Liver (tissue), 9 donors: ENCODE results near the gene KRTAP5-6. TPM values are rescaled to one million over a fixed set of nuclear protein-coding genes. Genes with fewer than 3 reads are reported as not detected.
A peak's percentile ranks its signal among the peaks of the same experiment; 100 is the strongest.

Source experiments
- DNase-seq: peaks from one replicate; pipeline ENCODE4 v3.0.0-alpha.2; 2017; ENCODE audit warnings: low spot score
- H3K27ac ChIP-seq, 2 donors: one replicate each; pipeline ENCODE4 v1.7.0; 2013; ENCODE audit warnings: inconsistent platforms in 2 of 2, low read length in 2 of 2, control low read depth in 1 of 2, low read depth in 1 of 2, mild to moderate bottlenecking in 1 of 2
- H3K27me3 ChIP-seq, 4 donors: one replicate each; pipeline versions ENCODE4 v1.6.1 to v1.7.0; 2013; ENCODE audit warnings: low read length in 3 of 4, inconsistent platforms in 1 of 4, mild to moderate bottlenecking in 1 of 4, moderate library complexity in 1 of 4; ENCODE audit not compliant: control insufficient read depth in 4 of 4, insufficient read depth in 4 of 4
- H3K36me3 ChIP-seq, 4 donors: one replicate each; pipeline versions ENCODE4 v1.6.1 to v1.7.0; 2013; ENCODE audit warnings: low read length in 3 of 4, mild to moderate bottlenecking in 3 of 4, low read depth in 1 of 4, moderate library complexity in 1 of 4; ENCODE audit not compliant: control insufficient read depth in 4 of 4, insufficient read depth in 3 of 4
- H3K4me1 ChIP-seq, 4 donors: one replicate each; pipeline versions ENCODE4 v1.6.1 to v1.7.0; 2013; ENCODE audit warnings: low read length in 3 of 4, mild to moderate bottlenecking in 3 of 4, moderate library complexity in 1 of 4; ENCODE audit not compliant: control insufficient read depth in 4 of 4, insufficient read depth in 4 of 4
- H3K4me3 ChIP-seq, 3 donors: one replicate each; pipeline versions ENCODE4 v1.6.1 to v1.7.0; 2013; ENCODE audit warnings: low read length in 3 of 3, control low read depth in 1 of 3, low read depth in 1 of 3, mild to moderate bottlenecking in 1 of 3
- H3K9ac ChIP-seq, 2 donors: one replicate each; pipeline ENCODE4 v1.7.0; 2013; ENCODE audit warnings: low read length in 2 of 2, mild to moderate bottlenecking in 2 of 2, moderate library complexity in 2 of 2, control low read depth in 1 of 2, low read depth in 1 of 2
- H3K9me3 ChIP-seq, 4 donors: one replicate each; pipeline versions ENCODE4 v1.6.1 to v1.7.0; 2013; ENCODE audit warnings: low read length in 3 of 4; ENCODE audit not compliant: control insufficient read depth in 4 of 4
- EGR1 ChIP-seq, 2 donors: IDR thresholded peaks; 2 replicates each; pipeline ENCODE4 v1.6.1; 2016 to 2018; ENCODE audit warnings: antibody characterized with exemption in 2 of 2, low read depth in 2 of 2
- FOXA1 ChIP-seq: IDR thresholded peaks from 2 replicates; pipeline ENCODE4 v1.6.1; 2016; ENCODE audit warnings: antibody characterized with exemption
- FOXA2 ChIP-seq: IDR thresholded peaks from 2 replicates; pipeline ENCODE4 v1.6.1; 2016; ENCODE audit warnings: antibody characterized with exemption
- GABPA ChIP-seq, 2 donors: IDR thresholded peaks in 1 of 2; conservative IDR thresholded peaks in 1 of 2; 2 replicates each; pipeline ENCODE4 v1.6.1; 2016; ENCODE audit warnings: antibody characterized with exemption in 2 of 2, mild to moderate bottlenecking in 1 of 2, moderate library complexity in 1 of 2
- HNF4A ChIP-seq, 2 donors: conservative IDR thresholded peaks; 2 replicates each; pipeline ENCODE4 v1.6.1; 2016; ENCODE audit warnings: antibody characterized with exemption in 2 of 2, mild to moderate bottlenecking in 2 of 2
- HNF4G ChIP-seq: IDR thresholded peaks from 2 replicates; pipeline ENCODE4 v1.6.1; 2016; ENCODE audit warnings: antibody characterized with exemption
- JUND ChIP-seq, 2 donors: IDR thresholded peaks; 2 replicates each; pipeline ENCODE4 v1.6.1; 2016; ENCODE audit warnings: antibody characterized with exemption in 2 of 2
- NR2F2 ChIP-seq: IDR thresholded peaks from 2 replicates; pipeline ENCODE4 v1.6.1; 2016; ENCODE audit warnings: antibody characterized with exemption
- RAD21 ChIP-seq, 2 donors: IDR thresholded peaks; 2 replicates each; pipeline ENCODE4 v1.6.1; 2016; ENCODE audit warnings: antibody characterized with exemption in 2 of 2, mild to moderate bottlenecking in 2 of 2
- RXRA ChIP-seq, 2 donors: IDR thresholded peaks; 2 replicates each; pipeline ENCODE4 v1.6.1; 2017 to 2018; ENCODE audit warnings: antibody characterized with exemption in 2 of 2, mild to moderate bottlenecking in 1 of 2
- SP1 ChIP-seq: IDR thresholded peaks from 2 replicates; pipeline ENCODE4 v1.6.1; 2018; ENCODE audit warnings: antibody characterized with exemption, mild to moderate bottlenecking
- TAF1 ChIP-seq: conservative IDR thresholded peaks from 2 replicates; pipeline ENCODE4 v1.6.1; 2016; ENCODE audit warnings: antibody characterized with exemption, mild to moderate bottlenecking
- YY1 ChIP-seq: IDR thresholded peaks from 2 replicates; pipeline ENCODE4 v1.6.1; 2016; ENCODE audit warnings: antibody characterized with exemption, mild to moderate bottlenecking
- WGBS: extraction: QIAGEN DNeasy Blood & Tissue Kit; methylation state at CpG from one replicate; pipeline ENCODE4 v1.1.7; 2013; 5-methylcytosine and 5-hydroxymethylcytosine counted together
- polyA plus RNA-seq, 2 donors: library from polyadenylated mRNA; stranded (reverse) in 1 of 2; unstranded in 1 of 2; fragments of 200-250 nt in 1 of 2; fragments of >200 nt in 1 of 2; fragmentation: Nextera tagmentation in 1 of 2; extraction: Ambion mirVana in 1 of 2; gene quantifications; one replicate each; pipeline versions ENCODE4 v1.2.1 to v1.2.3, GENCODE V29; 2013 to 2015
- total RNA-seq, 2 donors: library from RNA; depleted of rRNA; stranded (reverse); fragments of >200 nt; gene quantifications; one replicate each; pipeline ENCODE4 v1.2.3, GENCODE V29; 2014
- TF ChIP-seq, protein P1 (sequence below): IDR thresholded peaks from 2 replicates; pipeline ENCODE4 v1.6.1; 2016; ENCODE audit warnings: antibody characterized with exemption, mild to moderate bottlenecking
- TF ChIP-seq, protein P2 (sequence below): fragments of 150-350 bp; IDR thresholded peaks from 2 replicates; pipeline ENCODE4 v1.5.1; 2017; ENCODE audit warnings: improper control_type of control experiment, low read depth, low read length; ENCODE audit not compliant: missing input control
- TF ChIP-seq, protein P3 (sequence below): IDR thresholded peaks from 2 replicates; pipeline ENCODE4 v1.6.1; 2016; ENCODE audit warnings: antibody characterized with exemption
- donor health status: healthy.
- donor health status: healthy.
- donor health status: healthy.
- donor health status: healthy.
- donor health status: healthy.

The KRTAP5-6 gene
- total and polyA plus RNA-seq, 4 donors, result 0.84 to 1.2 TPM; not detected in 2

- peak overlapping the region; percentile 92 to 99 for H3K27ac ChIP-seq
- peak overlapping the region; percentile 73 to 81 for H3K9ac ChIP-seq
- no peaks in the 10 kb centered on the region for H3K36me3 ChIP-seq
- peaks cover 19 to 44% (median 30%) of the 10 kb centered on the region in 4 donors for H3K4me1 ChIP-seq
- WGBS, result 79% methylated on average over 16 of the region's 16 CpGs
- DNase-seq, result no peak
- no peak for TF ChIP-seq HNF4A (conservative IDR thresholded peaks at IDR 0.05)
- TF ChIP-seq EGR1 (IDR thresholded peaks at IDR 0.05; ENCODE audit: low read depth in 2 of 2), result no peak
- TF ChIP-seq YY1, result no peak
- TF ChIP-seq, protein P1, sequence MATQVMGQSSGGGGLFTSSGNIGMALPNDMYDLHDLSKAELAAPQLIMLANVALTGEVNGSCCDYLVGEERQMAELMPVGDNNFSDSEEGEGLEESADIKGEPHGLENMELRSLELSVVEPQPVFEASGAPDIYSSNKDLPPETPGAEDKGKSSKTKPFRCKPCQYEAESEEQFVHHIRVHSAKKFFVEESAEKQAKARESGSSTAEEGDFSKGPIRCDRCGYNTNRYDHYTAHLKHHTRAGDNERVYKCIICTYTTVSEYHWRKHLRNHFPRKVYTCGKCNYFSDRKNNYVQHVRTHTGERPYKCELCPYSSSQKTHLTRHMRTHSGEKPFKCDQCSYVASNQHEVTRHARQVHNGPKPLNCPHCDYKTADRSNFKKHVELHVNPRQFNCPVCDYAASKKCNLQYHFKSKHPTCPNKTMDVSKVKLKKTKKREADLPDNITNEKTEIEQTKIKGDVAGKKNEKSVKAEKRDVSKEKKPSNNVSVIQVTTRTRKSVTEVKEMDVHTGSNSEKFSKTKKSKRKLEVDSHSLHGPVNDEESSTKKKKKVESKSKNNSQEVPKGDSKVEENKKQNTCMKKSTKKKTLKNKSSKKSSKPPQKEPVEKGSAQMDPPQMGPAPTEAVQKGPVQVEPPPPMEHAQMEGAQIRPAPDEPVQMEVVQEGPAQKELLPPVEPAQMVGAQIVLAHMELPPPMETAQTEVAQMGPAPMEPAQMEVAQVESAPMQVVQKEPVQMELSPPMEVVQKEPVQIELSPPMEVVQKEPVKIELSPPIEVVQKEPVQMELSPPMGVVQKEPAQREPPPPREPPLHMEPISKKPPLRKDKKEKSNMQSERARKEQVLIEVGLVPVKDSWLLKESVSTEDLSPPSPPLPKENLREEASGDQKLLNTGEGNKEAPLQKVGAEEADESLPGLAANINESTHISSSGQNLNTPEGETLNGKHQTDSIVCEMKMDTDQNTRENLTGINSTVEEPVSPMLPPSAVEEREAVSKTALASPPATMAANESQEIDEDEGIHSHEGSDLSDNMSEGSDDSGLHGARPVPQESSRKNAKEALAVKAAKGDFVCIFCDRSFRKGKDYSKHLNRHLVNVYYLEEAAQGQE, result no peak
- H3K27me3 ChIP-seq, result no peaks in the 10 kb centered on the region
- H3K4me3 ChIP-seq, result no peak overlapping the region
- H3K9me3 ChIP-seq, result no peaks in the 10 kb centered on the region
These were observed 4.9 kb upstream of the KRTAP5-6 start for GRCh38 chr11:1691878-1692707.

- no peak for DNase-seq
- no peaks in the 10 kb centered on the region for H3K27me3 ChIP-seq
- no peak for TF ChIP-seq GABPA (IDR thresholded peaks at IDR 0.05 in 1 of 2, conservative IDR thresholded peaks at IDR 0.05 in 1 of 2)
- no peak for TF ChIP-seq RAD21 (IDR thresholded peaks at IDR 0.05)
- TF ChIP-seq, protein P2, sequence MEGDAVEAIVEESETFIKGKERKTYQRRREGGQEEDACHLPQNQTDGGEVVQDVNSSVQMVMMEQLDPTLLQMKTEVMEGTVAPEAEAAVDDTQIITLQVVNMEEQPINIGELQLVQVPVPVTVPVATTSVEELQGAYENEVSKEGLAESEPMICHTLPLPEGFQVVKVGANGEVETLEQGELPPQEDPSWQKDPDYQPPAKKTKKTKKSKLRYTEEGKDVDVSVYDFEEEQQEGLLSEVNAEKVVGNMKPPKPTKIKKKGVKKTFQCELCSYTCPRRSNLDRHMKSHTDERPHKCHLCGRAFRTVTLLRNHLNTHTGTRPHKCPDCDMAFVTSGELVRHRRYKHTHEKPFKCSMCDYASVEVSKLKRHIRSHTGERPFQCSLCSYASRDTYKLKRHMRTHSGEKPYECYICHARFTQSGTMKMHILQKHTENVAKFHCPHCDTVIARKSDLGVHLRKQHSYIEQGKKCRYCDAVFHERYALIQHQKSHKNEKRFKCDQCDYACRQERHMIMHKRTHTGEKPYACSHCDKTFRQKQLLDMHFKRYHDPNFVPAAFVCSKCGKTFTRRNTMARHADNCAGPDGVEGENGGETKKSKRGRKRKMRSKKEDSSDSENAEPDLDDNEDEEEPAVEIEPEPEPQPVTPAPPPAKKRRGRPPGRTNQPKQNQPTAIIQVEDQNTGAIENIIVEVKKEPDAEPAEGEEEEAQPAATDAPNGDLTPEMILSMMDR, result no peak
- TF ChIP-seq RXRA (IDR thresholded peaks at IDR 0.05), result no peak
- no peak for TF ChIP-seq HNF4G
- no peak for TF ChIP-seq FOXA2
- no peak for TF ChIP-seq NR2F2
- TF ChIP-seq, protein P3, sequence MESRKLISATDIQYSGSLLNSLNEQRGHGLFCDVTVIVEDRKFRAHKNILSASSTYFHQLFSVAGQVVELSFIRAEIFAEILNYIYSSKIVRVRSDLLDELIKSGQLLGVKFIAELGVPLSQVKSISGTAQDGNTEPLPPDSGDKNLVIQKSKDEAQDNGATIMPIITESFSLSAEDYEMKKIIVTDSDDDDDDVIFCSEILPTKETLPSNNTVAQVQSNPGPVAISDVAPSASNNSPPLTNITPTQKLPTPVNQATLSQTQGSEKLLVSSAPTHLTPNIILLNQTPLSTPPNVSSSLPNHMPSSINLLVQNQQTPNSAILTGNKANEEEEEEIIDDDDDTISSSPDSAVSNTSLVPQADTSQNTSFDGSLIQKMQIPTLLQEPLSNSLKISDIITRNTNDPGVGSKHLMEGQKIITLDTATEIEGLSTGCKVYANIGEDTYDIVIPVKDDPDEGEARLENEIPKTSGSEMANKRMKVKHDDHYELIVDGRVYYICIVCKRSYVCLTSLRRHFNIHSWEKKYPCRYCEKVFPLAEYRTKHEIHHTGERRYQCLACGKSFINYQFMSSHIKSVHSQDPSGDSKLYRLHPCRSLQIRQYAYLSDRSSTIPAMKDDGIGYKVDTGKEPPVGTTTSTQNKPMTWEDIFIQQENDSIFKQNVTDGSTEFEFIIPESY, result no peak
- TF ChIP-seq TAF1, result no peak
- no peak for TF ChIP-seq FOXA1
- no peak for TF ChIP-seq YY1
- TF ChIP-seq JUND (IDR thresholded peaks at IDR 0.05), result no peak
- no peak for TF ChIP-seq SP1
- TF ChIP-seq HNF4A (conservative IDR thresholded peaks at IDR 0.05), result no peak
- H3K9me3 ChIP-seq, result no peaks in the 10 kb centered on the region
- no peaks in the 10 kb centered on the region for H3K36me3 ChIP-seq
- 39% methylated on average over 20 of the region's 20 CpGs for WGBS
- no peak overlapping the region for H3K4me3 ChIP-seq
- H3K4me1 ChIP-seq, result peaks cover 19 to 44% (median 30%) of the 10 kb centered on the region in 4 donors
- peak overlapping the region in 1 of 2 donors; percentile 42 for H3K9ac ChIP-seq
- H3K27ac ChIP-seq, result peak overlapping the region; percentile 92 to 99
These were observed 4.2 kb upstream of the KRTAP5-6 start for GRCh38 chr11:1692708-1693326.
